OCI-LY1 (cell line): ENCODE data around the gene BTBD16.

Source experiments
- CTCF ChIP-seq: fragments of 200-600 bp; sonication (generic), shearing (Covaris generic); IDR thresholded peaks from 2 replicates; pipeline ENCODE4 v1.5.1; 2017; ENCODE audit warnings: mild to moderate bottlenecking, antibody characterized with exemption, low read length, moderate library complexity, mixed read lengths
- EZH2 ChIP-seq: fragments of 200-600 bp; sonication (generic), shearing (Covaris generic); IDR thresholded peaks from 2 replicates; pipeline ENCODE4 v1.8.0; 2017; ENCODE audit warnings: borderline replicate concordance, mixed run types, mild to moderate bottlenecking, antibody characterized with exemption, low read length, moderate library complexity, mixed read lengths

- TF ChIP-seq CTCF: no peak
- TF ChIP-seq EZH2: no peak
Observed at GRCh38 chr10:122333037-122333436, 61.9 kb downstream of the BTBD16 start.
